Endometrial microvascular endothelial cells (primary cell): ENCODE results near the gene RNU1-2. TPM values are rescaled to one million over a fixed set of nuclear protein-coding genes. Genes with fewer than 3 reads are reported as not detected.
"Not testable (repeated sequence)": the region's sequence is repeated elsewhere in the genome, so short reads cannot be mapped to it uniquely, and the experiment has no call there.

ENCODE experiments used
- in situ Hi-C: cut with HindIII; loops from 2 replicates; pipeline ENCODE4 v1.10.0; 2017; ENCODE audit warnings: low sequenced_read_pairs, low pct_unique_long_range_greater_than_20kb; ENCODE audit errors: inconsistent ontology term
- total RNA-seq: library from RNA; depleted of rRNA; stranded (reverse); fragments of >200 nt; gene quantifications from one replicate; pipeline ENCODE4 v1.2.3, GENCODE V29; 2015; ENCODE audit errors: inconsistent ontology term

The RNU1-2 gene
- not detected for total RNA-seq

DNA sequence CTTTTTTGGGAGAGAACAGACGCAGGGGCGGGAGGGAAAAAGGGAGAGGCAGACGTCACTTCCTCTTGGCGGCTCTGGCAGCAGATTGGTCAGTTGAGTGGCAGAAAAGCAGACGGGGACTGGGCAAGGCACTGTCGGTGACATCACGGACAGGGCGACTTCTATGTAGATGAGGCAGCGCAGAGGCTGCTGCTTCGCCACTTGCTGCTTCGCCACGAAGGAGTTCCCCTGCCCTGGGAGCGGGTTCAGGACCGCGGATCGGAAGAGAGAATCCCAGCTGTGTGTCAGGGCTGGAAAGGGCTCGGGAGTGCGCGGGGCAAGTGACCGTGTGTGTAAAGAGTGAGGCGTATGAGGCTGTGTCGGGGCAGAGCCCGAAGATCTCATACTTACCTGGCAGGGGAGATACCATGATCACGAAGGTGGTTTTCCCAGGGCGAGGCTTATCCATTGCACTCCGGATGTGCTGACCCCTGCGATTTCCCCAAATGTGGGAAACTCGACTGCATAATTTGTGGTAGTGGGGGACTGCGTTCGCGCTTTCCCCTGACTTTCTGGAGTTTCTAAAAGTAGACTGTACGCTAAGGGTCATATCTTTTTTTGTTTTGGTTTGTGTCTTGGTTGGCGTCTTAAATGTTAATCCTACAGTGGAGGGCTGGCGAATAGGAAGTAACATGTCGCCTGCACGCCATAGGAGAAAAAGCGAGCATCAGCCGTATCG lies at the start of gene RNU1-2:
TSS of gene RNU1-2 (plus strand) at position 383 of the 718 bp plus-strand sequence.
- in situ Hi-C loops, result not testable (repeated sequence)

DNA sequence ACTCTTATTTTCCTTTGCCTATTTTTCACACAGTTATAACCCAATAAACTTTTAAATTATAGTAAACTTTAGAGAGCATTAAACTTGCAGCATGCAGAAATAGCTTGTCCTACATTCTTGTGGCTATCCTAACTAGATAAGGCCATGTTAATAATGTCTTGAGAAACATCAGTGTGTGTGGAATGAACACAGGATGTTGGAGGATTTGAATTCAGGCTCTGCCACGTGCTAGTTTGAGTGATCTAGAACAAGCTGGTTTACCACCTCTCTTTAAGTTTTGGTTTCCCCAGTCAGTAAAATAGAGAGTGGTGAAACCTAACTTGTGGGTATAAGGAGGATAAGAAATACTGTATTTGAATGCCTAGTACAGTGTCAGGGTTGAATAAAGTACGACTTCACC lies 39.6 kb upstream of the RNU1-2 start:
- in situ Hi-C loops, result not testable (repeated sequence)

DNA sequence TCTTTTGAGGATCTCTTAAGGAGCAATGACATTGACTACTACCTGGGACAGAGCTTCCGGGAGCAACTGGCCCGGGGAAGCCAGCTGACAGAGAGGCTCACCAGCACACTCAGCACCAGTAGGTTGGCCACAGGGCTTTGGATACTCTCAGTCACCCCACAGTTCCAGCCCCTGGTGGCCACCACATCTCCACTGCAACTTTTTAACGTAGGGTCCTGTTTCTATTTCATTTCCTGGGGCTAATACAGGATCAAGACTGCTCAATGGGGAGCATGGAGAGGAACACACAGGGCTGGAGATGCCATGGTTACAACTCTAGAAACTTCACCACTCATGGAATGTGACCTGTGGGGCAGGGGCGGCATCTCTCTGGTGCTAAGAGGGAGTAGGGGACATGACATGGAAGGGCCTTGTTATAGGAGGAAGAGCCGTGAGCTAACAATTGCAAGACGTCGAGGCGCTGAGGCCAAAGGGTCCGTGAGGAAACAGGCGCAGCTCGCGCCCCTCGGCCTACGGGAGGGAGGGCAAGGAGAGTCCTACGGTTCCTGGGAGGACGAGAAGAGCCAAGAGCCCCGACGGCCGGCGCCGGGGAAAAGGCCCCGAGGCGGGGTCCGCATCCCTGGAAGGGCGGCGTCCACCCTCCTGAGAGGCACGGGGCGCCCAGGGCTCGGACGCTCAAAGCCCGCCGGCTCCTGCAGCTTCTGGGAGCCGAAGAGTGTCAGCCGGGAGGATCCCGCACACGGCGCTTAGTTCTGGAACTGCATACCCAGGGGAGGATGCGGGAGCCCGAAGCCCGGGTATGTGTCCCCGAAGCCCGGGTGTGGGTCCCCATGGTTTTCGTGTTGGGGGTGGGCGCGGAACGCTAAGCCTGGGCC lies 36.4 kb upstream of the RNU1-2 start:
- in situ Hi-C loops, result not testable (repeated sequence)

DNA sequence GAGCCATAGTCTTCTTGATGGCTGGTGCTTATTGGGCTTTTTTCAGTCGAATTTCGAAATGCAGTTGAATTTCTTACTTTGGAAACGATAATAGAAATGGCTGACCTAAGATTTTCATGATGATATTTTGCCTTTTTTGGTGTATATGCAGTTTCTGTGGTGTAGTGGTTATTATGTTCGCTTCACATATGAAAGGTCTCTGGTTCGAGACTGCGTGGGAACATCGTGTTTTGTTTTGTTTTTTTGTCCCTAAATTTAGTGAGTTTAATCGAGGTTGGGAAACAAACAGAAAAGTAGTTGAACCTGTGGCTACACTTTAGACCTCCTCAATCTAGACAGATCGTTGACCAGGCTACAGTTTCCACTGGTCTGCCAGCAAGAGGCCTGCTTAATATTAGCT lies 35.7 kb upstream of the RNU1-2 start:
- in situ Hi-C loops, result not testable (repeated sequence)

DNA sequence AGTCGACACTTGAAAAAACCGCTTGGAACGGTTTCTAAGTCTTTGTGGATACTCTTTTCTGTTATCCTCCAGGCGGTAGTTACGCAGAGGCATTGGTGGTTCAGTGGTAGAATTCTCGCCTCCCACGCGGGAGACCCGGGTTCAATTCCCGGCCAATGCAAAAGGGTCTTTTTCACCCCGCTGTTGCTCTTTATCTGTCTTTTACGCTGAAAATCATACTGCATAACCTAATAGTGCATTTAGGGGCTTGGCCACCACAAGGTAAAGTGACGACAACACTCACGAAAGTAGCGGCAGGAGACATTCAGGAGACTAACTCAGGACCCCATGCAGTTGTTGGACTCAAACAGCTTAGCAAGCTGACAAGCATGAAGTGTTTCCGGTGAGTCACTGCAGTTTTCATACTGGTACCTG lies 33.9 kb upstream of the RNU1-2 start:
- in situ Hi-C loops, result not testable (repeated sequence)

DNA sequence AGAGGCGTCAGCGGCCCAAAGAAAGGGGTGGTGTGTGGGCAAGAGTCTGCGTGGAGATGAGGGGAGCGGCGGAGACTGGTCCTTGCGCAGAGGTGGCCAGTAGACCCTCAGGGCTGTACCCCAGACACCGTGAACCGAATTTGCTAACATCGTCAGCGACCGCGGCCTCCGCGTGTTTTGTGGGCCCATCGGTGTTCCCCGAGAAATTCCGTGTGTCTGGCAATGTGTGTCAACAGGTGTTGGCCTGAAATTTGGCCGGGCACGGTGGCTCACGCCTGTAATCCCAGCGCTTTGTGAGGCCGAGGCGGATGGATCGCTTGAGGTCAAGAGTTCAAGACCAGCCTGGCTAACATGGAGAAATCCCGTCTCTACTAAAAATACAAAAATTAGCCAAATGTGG lies 33.4 kb upstream of the RNU1-2 start:
- in situ Hi-C loops, result not testable (repeated sequence)

DNA sequence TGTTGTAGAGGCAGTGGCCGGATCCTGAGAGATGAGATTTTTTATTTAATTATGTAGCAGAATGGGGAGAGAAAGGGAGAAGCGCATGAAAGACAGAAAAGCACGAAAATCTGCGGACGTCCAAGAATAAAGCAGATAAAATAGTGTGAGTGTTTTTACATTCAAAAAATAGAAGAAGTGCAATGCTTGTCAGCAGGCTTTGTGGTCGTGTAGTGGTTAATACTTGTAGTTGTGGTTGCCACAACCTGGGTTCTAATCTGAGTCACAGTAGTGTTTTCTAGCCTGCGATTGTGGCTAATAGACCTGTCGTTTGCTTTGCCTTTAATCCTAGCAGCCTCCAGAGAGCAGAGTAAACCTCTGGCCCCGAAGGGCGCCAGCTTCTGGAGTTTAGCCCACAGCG lies 32.8 kb upstream of the RNU1-2 start:
- in situ Hi-C loops, result not testable (repeated sequence)

DNA sequence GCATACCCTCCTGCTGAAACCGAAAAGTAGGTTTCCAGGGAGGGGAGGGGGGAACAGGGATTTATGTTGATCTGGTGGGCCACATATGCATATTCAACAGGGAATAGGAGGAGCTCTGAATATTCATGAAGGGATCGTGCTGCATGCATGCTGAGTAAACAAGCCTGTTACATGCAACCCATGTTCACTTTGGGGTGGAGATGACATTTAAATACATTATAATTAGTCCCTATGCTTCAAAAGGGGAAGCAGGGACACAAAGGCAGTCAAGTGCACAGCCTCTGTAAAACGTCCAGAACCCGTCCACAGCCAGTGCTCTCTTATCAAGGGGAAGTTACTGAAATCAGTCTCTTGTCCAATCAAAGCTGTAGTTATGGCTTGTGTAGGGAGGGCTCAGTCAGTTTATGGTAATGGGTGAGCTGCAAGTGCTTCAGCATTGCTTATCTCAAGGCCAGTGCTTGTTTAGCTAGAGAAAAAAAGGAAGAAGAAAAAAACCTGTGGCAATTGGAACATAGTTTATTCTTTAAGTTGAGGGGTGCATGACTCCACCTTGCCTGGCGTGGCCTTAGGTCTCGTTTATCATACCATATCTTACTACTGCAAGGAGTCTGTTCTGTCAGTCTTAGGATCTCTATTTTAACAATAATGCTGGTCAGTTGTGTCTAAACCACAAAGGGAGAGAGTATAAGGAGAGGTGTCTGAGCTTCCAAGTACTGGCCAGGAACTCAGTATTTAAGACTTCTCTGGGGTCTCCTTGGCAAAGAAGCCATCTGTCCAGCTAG lies 28.7 kb upstream of the RNU1-2 start:
- in situ Hi-C loops, result not testable (repeated sequence)

DNA sequence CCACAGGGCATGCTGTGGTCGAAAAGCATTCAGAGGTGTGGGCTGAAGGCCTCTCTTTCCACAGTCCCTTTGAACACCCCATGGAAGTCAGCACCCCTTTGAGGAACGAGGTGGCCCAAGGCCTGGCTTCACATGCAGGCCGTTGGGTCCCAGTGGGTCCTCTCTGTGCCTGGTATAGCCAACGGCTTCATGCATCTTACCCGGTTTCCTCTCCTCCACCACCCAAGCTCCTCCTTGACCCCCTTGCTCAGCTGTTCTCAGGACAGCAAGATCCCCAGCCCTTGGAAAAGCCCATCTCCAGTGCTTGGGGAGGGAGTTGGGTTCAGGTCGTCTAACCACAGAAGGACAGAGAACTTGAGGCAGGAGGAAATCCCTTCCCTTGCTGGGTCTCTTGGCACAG lies 27.0 kb upstream of the RNU1-2 start:
- in situ Hi-C loops, result not testable (repeated sequence)

DNA sequence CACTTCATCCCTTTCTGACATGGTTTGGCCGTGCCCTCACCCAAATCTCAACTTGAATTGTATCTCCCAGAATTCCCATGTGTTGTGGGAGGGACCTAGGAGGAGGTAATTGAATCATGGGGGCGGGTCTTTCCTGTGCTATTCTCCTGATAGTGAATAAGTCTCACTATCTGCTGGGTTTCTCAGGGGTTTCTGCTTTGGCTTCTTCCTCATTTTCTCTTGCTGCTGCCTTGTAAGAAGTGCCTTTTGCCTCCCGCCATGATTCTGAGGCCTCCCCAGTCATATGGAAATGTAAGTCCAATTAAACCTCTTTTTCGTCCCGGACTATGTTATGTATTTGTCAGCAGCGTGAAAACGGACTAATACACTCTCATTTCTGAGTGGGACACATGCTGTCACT lies 25.8 kb upstream of the RNU1-2 start:
- in situ Hi-C loops, result not testable (repeated sequence)

DNA sequence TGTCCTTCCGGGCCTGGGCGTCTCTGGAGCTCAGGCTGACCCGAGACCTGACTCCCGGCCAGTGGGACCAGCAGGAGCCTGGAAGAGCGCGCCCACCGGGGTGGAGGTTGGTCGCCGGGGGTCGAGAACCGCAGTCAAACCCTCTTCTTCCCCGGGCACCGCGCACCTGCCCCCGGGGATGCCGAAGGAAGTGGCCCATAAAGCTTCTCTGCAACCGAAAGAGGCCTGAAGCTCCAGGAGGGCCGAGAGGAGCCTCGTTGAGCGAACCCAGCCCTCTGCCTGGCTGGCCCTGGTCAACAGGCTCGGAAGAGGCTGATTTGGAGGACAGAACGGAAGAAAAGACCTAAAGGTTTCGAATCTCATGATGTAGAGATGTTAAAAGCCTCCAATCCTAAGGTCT lies 24.6 kb upstream of the RNU1-2 start:
- in situ Hi-C loops, result not testable (repeated sequence)

DNA sequence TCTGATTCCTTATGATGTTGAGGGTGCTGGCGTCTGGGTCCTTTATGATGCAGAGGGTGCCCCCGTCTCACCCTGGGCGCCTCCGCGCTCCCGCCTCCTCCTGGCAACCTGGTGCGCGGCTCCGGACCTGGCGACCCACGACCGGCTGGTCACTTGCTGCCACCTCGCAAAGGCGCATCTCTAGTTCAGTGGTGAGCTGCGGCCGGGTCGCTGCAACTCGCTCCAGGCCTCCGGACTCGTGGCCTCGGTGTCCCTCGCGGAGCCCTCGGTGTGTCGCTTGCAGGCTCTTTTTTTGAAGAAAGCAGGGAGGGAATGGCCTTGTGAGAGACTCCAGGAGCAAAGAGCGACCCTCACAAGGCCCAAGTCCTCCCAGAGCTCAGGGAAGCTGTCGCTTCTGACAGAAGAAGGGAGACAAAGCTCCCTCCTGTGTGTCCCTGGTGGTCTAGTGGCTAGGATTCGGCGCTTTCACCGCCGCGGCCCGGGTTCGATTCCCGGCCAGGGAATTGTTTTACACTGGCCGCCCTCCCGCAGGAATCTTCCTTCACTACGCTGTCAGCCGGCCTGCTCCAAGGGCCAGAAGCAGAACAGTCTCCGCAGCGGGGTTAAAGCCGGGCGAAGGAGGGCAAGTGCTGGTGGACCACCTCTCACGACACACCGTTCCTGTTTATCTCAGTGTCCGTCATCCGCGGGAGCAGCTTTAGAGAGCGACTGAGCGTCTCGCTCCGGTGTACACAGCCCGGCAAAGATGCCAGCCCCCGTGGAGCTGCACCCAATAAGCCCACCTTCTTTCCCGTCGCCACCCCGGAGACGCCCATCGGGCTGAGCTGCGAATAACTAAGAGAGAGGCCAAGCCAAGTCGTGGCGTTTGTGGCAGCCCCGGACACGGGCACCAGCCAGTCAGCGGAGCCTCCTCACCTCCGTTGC lies 23.4 kb upstream of the RNU1-2 start:
- in situ Hi-C loops, result not testable (repeated sequence)

DNA sequence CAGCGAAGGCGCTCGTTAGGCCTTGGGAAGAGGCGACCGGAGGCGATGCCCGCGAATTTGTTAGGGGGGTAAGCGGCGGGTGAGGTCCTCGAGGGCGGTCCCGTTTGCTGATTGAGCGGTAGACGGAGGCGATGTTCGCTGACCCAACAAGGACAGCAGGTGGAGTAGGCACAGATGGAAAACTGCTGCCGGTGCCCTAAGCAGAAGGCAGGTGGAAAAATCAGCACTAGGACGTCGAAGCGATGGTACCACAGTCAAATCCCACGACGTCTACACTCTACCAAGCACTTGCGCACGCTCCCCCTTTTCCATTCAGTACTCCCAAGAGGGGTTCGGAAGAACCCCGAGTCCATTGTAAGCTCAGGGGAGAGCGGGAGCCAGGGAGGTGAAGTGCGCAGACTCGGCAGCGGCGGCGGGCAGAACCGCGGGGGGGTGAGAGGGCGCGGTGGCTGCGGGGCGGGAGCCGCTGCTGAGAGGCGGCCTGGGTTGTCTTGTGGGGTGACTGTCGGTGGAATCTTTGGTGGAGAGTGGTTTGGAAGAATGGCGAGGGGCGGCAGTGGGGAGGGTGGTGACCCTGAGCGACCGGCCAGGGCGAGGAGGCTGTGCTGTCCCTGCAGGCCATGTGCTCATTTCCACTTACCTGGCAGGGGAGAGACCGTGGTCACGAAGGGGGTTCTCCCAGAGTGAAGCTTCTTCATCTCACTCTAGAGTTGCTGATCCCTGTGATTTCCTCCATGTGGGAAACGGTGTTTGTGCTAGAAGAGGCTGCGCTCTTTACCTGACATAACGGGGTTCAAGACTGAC lies 22.5 kb upstream of the RNU1-2 start:
- in situ Hi-C loops, result not testable (repeated sequence)

DNA sequence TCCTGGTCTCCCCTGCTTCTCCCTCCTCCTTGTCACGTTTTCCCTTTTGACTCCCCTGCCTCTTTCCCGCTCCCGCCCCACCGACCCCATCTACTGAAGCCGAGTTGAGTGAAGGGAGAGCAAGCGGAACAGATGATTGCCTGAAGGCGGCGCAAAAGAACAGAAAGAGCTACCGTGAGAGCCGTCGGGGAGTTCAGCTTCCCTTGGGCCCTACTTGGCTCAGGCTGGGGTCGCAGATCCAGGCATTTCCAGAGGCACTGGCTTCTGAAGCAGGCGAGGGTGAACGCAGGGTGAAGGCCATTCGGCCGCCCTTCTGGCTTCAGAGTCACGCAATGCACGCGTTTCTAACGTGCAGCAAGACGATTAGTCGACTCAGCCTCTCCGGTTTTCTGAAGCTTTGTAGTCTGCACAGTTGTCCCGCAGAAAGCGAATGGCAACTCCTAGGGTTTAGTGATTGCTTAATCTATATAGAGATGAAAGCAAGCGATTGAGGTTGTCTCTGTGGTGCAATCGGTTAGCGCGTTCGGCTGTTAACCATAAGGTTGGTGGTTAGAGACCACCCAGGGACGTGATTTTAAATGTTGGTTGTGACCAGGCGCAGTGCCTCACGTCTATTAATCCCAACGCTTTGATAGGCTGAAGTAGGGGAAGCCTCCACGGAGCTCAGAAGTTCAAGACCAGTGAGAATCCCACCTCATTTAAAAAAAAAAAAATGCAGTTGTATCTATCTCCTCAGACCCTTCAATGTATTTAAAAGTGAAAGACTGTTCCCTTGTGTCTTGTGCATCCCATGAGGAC lies 20.6 kb upstream of the RNU1-2 start:
- in situ Hi-C loops, result not testable (repeated sequence)

DNA sequence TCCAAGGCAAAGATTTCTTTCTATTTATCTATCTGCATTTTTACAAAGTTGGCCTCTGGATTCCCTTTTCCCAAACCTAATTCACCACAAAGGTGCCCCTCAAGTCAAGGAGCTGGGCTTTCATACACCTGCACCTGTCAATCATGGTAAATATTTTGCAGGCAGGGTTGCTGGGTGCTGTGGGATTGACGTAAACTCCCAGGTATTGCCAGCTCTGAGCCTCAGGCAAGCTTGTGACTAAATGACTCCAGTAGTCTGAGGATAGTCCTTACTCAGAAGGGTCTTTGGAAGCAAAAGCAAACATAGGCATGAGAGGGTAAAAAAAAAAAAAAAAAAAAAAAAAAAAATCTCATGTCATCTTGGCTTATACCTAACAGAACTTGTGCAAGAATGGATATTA lies 14.0 kb upstream of the RNU1-2 start:
- in situ Hi-C loops, result not testable (repeated sequence)

DNA sequence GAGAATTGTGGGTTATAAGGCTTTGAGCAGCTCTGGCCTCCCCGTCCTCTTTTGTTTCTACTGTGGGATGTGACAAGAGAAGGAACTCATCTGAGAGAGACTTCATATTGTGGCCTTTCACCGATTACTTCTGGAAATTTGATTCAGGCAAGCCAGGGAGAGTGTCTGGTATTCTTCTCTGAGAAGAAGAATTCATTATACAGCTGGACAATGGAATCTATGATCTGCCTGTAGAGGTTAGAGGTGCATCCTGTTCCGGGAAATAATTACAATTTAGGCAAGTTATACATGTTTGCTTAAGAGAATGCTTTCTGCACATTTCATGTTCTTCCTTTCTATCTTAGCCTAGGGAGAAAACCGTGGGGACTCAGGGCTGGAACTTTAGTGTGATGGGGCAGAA lies 12.8 kb upstream of the RNU1-2 start:
- in situ Hi-C loops, result no loop called here

DNA sequence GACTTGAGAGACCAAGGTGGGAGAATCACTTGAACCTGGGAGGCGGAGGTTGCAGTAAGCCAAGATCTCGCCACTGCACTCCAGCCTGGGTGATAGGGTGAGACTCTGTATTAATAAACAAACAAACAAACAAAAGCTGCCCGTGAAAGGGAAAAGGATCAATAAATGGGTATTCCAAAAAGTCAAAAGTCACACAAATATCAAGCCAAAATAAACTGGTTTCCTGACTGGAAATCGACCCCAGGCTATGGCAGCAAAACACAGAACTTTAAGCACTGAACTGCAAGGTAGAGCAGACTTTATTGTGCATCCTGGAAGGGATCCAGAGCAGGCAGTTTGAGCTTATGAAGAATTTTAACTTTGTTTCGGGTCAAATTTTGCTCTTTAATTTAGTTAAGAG lies 11.3 kb upstream of the RNU1-2 start:
- in situ Hi-C loops, result not testable (repeated sequence)
